ENCODE measurements around the gene PAX7.

DNA sequence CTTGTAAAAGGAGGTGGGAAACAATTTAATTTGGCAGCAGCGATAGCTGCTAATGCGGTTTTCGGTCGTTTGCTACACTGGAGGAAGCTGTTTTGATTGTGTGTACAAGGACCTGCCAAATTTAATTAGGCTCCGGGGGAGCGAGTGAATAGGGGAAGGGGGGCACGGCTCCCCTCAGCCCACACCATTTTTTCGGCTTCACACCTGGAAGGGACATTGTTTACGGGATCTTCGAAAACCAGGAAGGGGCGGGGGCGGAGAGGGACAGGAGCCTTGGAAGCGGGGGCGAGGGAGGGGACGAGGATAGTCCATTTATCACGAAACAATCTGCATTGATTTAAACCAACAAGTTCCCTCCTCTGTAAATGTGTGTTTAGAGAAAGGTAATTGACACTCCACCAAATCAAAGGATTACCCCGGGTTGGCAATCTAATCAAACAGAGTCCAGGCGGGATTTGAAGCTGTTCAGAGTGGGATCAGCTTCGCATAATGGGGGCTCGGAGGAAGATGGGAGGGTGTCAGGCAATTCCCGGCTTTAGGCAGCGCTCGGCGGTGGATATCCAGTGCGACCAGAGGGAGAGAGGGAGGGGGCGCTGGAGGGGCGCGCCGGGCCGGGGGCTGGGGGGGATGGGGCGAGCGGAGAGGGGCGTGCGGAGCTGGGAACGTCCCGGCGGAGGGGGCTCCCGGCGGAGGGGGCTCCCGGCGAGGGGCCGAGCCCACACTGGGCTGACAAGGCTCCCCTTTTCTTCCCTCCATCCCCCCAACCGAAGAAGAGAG, 9.8 kb downstream of the PAX7 start:
- TF ChIP-seq, protein P1, sequence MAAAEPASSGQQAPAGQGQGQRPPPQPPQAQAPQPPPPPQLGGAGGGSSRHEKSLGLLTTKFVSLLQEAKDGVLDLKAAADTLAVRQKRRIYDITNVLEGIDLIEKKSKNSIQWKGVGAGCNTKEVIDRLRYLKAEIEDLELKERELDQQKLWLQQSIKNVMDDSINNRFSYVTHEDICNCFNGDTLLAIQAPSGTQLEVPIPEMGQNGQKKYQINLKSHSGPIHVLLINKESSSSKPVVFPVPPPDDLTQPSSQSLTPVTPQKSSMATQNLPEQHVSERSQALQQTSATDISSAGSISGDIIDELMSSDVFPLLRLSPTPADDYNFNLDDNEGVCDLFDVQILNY (CRISPR knock-in tag; IDR thresholded peaks at IDR 0.05), result no peak
- no peak for TF ChIP-seq CTCF (IDR thresholded peaks at IDR 0.05)
- no peak for TF ChIP-seq CBFB (CRISPR knock-in tag; IDR thresholded peaks at IDR 0.05; ENCODE audit: low read depth)
- TF ChIP-seq, protein P2, sequence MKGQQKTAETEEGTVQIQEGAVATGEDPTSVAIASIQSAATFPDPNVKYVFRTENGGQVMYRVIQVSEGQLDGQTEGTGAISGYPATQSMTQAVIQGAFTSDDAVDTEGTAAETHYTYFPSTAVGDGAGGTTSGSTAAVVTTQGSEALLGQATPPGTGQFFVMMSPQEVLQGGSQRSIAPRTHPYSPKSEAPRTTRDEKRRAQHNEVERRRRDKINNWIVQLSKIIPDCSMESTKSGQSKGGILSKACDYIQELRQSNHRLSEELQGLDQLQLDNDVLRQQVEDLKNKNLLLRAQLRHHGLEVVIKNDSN (CRISPR knock-in tag; IDR thresholded peaks at IDR 0.05), result no peak
- no peak for TF ChIP-seq RELA (CRISPR knock-in tag; IDR thresholded peaks at IDR 0.05; ENCODE audit: borderline replicate concordance)
- TF ChIP-seq FOXK1 (CRISPR knock-in tag; IDR thresholded peaks at IDR 0.05), result no peak
- no peak for TF ChIP-seq GABPB1 (CRISPR knock-in tag; IDR thresholded peaks at IDR 0.05)
- no peak for TF ChIP-seq ZNF423 (CRISPR knock-in tag; IDR thresholded peaks at IDR 0.05)
- TF ChIP-seq, protein P3, sequence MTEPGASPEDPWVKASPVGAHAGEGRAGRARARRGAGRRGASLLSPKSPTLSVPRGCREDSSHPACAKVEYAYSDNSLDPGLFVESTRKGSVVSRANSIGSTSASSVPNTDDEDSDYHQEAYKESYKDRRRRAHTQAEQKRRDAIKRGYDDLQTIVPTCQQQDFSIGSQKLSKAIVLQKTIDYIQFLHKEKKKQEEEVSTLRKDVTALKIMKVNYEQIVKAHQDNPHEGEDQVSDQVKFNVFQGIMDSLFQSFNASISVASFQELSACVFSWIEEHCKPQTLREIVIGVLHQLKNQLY (CRISPR knock-in tag; IDR thresholded peaks at IDR 0.05), result no peak
- TF ChIP-seq ZNF512 (CRISPR knock-in tag; IDR thresholded peaks at IDR 0.05; ENCODE audit: borderline replicate concordance), result no peak
- TF ChIP-seq NFE2L1 (CRISPR knock-in tag; IDR thresholded peaks at IDR 0.05), result no peak
- no peak for TF ChIP-seq E2F1 (CRISPR knock-in tag; IDR thresholded peaks at IDR 0.05)
